Stimulated activated CD8-positive, alpha-beta memory T cell treated with anti-CD3 and anti-CD28 coated beads, Interleukin-2, amount 100 ng/mL, for 1 hour (primary cell): ENCODE measurements around the gene BMP2K.
"Not testable (repeated sequence)": the region's sequence is repeated elsewhere in the genome, so short reads cannot be mapped to it uniquely, and the experiment has no call there.

Experiments
- DNase-seq, 2 donors: peaks; one replicate each; pipeline ENCODE4 v3.0.0-alpha.2; 2020; ENCODE audit warnings: low read depth in 2 of 2

BMP2K gene

DNA sequence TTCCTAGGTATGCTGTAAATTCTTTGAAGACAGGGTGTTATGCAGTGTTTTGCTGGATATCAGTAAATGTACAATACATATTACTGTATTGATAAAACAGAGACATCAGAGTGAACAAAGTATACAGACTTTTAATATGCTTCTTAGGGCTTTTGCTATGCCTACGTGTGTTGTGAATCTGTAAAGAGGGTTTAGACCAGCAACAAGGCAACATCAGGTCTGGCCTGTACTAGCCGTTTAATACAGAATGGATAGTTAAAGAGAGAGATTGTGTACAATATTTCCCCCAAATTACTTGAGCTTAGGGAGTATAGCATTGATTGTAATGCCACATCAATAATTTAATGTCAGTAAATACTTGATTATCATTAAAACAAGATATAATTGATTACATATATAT lies 87.8 kb downstream of the BMP2K start:
- DNase-seq, result no peak

DNA sequence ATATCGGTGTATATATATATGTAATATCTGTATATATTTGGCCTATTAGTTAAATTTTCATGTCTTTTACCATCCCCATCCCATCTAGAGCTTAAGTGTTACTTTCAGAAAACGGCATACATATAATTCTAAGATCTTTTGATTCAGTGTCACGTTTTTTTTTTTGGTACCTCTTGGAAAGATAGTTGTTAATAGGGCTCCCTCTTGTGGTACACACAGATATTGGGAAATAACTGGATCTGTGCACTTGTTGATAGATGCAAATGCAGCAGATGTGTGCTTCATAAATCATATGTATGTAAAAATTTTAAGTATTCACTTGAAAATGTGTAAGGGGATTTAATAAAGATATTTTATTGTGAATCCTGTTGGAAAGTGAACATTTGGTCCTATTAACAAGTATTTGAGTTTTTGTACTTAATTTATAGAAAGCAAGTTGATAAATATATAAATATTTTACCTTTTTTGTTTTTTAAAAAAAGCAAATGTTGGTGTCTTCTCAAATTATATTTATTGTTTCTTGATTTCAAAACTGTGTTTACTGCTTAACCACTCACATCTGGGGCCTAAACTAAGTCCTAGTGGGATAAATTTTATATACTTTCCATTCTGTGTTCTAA lies 88.4 kb downstream of the BMP2K start:
- DNase-seq, result no peak

DNA sequence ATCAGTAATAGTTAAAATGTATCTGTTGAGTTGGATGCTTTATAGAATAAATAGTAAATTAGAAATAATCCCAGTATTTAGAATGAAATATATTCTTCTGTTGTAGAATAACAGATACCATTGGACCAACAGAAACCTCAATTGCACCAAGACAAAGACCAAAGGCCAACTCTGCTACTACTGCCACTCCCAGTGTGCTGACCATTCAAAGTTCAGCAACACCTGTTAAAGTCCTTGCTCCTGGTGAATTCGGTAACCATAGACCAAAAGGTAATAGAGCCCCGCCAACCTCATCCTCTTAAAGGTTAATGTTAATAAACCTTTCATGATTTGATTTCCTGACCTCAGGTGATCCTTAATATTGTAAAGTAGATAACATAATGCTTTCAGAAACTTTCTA lies 89.3 kb downstream of the BMP2K start:
- DNase-seq, result no peak

DNA sequence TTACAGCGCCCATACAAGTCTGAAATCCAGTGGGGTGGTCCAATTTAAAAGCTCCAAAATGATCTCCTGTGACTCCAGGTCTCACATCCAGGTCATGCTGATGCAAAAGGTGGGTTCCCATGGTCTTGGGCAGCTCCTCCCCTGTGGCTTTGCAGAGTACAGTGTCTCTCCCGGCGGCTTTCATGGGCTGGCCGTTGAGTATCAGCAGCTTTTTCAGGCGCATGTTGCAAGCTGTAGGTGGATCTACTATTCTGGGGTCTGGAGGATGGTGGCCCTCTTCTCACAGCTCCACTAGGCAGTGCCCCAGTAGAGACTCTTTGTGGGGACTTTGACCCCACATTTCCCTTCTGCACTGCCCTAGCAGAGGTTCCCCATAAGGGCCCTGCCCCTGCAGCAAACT lies 92.6 kb downstream of the BMP2K start:
- DNase-seq, result not testable (repeated sequence)

DNA sequence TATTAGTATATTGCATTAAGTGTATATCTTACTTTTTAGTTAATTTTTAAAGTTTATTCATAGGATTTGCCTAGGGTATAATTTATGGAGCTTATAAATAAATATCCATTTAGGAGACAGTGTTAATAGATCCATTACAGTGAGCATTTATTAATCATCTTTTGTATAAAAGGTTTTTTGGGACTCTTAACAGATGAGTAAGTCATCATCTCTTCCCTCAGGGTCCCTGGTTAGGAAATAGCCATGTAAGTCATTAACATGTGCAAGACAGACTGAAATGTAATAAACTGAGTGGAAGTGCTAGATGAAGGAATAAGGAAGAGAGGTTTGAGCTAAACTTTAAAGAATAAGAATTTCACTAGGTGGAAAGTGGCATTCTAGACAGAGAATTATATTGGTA lies 93.9 kb downstream of the BMP2K start:
- no peak for DNase-seq

DNA sequence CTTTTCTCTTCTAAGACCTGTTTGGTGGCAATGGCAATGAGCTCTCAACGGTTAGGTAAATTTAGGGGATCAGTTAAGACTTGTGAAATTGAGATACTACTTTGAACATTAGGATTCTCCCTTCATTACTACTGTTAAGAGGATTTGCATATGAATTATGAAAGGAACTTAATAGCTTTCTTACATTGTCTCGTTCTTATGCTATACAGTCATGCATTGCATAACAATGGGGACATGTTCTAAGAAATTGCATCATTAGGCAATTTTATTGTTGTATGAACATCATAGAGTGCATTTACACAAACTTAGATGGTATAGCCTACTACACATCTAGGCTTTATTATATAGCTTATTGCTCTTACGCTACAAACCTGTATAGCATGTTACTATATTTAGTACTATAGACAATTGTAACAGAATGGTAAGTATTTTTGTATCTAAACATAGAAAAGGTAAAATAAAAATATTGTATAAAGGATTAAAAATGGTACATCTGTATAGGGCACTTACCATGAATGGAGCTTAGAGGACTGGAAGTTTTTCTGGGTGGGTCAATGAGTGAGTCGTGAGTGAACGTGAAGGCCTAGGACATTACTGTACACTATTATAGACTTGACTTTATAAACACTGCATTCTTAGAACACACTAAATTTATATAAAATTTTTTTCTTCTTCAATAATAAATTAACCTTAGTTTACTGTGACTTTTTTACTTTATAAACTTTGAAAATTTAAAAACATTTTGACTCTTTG lies 100.6 kb downstream of the BMP2K start:
- no peak for DNase-seq

DNA sequence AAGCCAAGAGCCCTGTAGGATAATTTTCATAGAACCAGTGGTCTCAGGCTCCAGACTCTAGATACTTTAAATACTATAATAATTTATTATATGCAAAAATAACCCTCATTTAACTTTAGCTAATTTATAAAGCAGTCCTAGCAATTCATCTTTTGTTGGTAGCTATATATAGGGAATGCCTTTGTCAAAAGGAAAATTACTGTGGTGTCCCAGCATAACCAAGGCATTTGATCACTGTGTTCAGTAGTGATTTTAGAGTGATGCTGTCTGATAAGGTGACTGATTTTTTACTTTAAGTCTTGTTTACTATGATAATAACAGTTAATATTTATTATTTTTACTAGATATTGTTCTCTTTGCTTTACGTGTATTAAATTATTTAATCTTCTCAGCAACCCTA lies 101.9 kb downstream of the BMP2K start:
- no peak for DNase-seq

DNA sequence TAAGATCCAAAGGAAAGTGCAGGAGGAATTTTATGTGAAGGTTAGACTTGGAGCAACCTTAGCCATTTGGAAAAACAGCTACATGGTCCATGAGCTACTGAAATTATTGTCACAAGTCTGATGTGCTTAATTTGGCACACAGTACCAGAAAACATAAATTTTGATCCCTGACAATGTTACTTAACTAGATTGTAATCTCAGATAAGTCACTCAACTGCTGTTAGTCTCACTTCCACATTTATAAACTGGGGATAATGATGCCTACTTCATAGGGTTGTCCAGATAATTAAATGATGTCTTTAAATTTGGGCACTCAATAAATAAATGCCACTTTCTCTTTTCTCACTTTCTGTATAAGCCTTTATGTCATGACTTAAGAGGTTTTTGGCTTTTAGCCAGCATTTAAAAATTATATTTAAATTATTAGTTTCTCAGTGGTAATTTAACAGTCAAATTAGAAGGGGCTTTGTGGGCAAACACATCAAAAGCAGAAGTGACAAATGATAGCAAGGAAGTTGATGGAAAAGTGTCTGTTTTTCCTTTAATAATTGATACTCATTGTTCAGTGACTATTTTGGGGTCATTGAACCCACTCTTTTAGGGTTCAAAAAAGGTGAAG lies 104.8 kb downstream of the BMP2K start:
- no peak for DNase-seq

DNA sequence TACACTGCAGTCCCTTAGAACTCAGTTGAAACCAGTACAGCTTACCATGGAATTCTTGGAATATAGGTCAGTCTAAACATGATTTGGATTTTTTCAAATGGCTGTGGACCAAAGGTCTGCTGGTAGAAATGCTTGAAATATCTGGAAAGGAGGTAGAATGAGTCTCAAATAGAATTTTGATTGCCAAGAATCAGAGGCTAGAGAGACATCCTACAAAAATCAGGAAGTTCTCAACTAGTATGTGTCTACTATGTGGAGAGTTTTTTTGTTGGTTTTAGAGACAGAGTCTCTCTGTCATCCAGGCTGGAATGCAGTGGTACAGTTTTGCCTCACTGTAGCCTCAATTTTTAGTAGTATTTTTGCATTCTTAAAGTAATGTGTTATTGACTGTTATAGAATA lies 109.4 kb downstream of the BMP2K start:
- no peak for DNase-seq

DNA sequence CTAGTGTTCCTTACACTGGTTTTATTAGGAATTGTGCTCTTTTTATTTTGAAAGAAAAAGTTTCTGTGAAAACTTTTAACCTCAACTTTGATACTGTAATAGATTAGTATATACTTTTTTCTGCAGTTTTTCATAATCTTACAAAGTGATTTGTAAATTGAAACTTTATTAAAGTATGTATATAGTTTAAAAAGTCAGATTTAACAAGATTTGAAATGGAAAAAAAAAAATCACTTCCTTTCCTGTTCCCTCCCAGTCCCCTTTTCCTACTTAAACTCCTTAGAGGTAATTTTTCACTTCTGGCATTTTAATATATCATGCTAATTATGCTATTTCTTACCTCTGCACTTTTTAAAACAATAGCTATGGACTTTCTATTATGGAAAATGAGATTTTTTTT lies 113.8 kb downstream of the BMP2K start:
- DNase-seq, result no peak

DNA sequence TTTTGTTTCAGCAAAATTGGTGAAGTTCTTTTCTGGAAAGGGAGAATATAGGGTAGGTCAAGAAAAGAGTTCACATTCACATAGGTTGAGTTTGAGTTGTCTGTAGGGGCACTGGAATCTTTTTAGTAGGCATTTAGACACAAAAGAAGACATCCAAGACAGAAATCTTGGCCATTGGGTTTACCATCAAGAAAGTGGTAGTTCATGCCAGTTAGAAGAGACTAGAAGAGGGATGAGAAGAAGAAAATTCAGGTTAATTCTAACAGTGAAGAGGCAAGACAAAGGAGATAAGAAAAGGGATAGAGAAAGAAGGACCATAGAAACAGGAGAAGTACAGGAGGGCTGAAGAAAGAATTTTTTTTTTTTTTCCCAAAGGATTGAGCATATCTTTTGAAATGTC lies 123.2 kb downstream of the BMP2K start:
- DNase-seq, result no peak

DNA sequence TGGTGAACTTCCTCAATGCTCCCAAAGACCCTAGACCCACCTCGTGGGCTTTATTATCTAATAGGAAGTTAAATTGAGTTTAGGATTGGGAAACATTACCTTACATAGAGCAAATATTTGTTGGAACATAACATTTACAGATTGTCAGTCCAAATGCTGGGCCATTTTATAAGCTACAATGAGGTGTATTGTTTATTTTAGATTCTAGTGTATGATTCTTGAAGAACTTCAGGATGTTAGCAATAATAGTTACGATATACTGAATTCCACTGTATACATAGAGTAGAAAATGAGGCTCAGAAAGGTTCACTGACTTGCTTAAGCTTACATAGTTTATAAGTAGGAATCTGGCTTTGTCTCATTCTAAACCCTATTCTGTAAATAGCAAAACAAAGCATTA lies 125.7 kb downstream of the BMP2K start:
- no peak for DNase-seq

DNA sequence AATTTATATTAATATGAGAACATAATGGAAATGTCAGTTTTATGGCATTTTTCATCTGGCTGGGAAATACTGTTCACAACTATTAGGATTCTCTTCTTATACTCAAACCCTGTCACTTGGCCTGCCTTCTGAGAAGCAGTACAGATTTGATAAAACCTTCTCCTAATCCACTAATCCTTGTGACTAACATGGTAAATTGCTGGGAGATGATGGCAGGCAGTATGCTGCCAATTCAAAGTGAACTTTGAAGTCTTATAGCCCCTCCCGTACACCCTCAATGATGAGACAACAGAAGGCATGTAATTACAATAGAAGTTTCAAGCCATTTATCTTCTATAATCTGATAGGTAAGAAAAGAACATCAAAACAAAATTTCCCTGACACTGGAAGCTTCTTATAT lies 126.1 kb downstream of the BMP2K start:
- no peak for DNase-seq

DNA sequence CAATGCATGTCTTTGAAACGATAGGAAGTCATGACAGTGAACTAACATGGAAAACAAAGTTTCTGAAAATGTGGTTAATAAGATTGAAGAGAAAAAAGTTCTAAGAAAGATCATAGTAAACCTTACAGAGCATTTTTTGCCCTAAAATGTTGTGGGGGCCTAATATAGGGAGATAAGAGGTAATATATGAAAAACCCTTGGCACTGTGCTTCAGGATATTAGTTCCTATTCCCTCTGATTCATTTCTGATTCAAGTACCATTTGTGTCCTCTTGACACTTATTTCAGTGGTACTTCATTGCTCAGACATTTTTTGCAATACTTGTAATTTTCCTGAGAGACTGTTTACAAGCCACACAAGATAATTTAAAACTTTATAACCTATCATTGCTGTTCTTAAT lies 128.0 kb downstream of the BMP2K start:
- no peak for DNase-seq

DNA sequence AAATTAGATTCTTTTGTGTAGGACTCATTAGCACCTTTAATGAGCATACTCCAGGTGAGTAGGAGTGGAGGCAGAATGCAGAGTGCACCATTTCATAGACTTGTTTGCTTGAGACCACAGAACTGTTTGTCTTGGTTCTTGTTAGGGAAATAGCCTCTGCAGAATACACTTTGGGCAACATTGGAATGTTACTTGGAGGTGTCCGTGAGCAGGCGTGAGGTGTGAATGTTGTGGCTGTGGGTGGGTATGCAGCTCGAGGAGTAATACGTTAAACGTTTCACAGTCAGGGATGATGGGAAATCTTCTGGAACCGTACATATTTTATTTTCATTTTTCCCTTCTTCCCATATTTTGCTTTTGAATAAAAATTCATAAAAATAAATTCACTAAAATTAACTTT lies 131.5 kb downstream of the BMP2K start:
- no peak for DNase-seq

DNA sequence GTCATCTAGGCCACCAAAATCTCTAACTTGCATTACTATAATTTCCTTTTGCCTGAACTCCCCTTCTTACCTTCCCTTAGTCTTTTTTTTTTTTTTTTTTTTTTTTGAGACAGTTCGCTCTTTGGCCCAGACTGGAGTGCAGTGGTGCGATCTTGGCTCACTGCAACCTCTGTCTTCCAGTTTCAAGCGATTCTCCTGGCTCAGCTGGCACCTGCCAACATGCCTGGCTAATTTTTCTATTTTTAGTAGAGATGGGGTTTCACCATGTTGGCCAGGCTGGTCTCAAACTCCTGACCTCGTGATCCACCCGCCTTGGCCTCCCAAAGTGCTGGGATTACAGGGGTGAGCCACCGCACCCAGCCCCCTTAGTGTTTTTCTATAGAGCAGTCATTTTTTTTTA lies 132.8 kb downstream of the BMP2K start:
- DNase-seq, result not testable (repeated sequence)

DNA sequence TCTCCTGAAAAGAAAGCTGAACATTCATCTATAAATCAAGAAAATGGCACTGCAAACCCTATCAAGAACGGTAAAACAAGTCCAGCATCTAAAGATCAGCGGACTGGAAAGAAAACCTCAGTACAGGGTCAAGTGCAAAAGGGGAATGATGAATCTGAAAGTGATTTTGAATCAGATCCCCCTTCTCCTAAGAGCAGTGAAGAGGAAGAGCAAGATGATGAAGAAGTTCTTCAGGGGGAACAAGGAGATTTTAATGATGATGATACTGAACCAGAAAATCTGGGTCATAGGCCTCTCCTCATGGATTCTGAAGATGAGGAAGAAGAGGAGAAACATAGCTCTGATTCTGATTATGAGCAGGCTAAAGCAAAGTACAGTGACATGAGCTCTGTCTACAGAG lies 134.5 kb downstream of the BMP2K start:
- no peak for DNase-seq

DNA sequence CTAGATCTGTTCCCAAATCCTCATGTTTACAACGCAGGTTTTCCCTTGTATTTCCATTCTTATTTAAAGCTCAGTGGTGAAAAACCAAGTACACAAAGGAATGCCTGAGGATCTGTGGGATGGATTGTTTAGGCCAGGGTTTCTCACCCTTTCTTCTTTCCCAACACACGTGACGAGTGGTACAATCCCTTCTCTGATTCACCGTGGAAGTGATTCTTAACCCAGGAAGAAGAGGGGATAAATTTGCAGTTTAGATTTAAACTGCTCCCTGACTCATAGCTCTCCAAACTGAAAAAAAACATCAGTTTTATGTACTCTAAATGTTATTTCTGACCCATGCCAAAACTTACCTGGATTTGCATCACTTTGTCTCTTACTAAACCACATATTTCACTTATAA lies 146.1 kb downstream of the BMP2K start:
- no peak for DNase-seq

DNA sequence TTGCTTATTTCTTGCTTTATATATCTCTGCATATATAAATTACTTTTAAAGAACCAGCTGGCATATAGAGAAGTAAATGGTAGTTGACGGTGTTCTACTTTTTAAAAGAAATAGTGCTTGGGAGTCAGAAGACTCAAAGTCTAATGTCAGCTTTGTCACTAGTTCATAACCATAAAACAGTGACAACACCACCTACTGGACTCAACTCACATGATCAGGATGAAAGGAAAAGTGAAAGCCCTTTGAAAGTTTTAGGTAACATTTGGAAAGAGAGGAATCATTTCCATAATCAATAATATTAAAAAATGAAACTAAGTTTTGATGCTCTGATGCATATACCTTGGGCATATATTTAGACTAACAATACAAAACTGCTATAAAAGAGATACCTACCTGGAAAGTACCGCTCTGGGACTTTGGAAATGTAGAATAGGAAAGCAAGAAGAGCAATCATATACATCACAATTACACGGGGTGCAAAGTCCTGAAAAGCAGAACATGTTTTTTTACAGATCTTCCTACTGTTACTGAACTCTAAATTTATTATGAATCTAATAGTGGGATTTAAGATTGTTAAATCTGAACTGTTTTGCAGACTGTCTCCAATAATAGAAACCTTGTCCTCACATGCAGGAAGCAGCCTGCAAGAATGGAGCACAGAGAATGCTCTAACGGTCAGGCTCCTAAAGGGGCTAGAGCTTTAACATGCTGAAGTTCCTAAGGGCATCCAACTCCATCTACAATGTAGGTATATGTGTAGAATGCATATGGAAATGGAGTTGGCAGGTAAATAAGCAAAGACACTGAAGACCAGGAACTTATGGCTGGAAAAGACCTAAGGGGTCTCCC lies 147.5 kb downstream of the BMP2K start:
- DNase-seq, result no peak

DNA sequence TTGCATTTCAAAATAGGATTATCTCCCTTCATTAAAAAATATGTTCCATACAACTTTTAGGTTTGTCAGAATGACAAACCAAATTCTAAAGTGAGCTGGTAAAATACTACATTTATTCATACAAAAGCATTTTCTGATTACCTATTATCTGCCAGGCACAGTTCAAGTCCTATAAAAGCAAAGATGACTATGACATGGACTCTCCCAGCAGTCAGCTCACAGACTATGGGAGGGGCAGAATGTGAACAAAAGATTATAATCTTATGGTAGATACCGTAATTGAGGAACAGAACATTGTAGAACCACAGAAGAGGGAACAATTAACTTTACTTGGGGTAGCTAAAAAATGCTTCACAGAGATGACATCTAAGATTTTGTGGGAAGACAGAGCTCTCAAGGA lies 150.7 kb downstream of the BMP2K start:
- no peak for DNase-seq

DNA sequence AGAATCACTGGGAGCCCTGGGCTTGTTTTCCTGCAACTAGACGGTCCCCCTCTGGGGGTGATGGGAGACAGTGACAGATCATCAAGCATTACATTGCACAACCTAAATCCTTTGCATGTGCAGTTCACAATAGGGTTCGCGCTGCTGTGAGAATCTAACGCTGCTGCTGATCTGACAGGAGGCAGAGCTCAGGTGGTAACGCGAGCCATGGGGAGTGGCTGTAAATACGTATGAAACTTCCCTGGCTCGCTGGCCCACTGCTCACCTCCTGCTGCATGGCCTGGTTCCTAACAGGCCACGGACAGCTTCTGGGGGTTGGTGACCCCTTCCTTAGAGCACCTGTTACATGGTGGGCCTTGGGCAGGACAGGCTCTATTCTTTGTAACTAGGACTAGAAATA lies 152.7 kb downstream of the BMP2K start:
- no peak for DNase-seq

DNA sequence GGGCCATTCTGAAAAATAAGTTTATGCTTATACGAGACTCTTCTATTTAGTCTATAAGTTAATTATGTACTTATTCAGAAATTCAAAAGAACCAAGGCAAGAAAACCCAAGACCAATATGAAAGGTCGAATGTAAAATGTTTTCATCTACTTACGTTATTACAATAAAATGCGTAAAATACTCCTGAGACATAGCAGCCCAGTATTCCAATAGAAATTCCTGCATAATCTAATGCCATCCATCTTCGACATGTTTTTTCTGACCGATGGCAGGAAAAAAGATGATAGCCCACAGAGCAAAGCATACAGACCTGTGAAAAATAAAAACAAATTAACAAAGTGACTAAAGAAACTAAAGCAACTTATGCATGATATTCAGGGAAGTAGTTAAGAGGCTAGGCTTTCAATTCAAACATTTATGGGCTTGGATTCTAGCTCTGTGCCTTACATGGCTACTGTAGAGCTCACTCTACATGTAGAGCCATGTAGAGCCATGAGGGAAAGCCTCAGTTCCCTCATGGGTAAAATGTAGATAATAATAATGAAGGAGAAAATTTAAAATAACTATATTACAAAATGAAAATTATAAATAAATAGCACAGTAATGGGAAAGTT lies 154.0 kb downstream of the BMP2K start:
- DNase-seq, result no peak
